Measurements from ENCODE around the gene IGSF21. TPM values are rescaled to one million over a fixed set of nuclear protein-coding genes. Genes with fewer than 3 reads are reported as not detected.
A peak's percentile ranks its signal among the peaks of the same experiment; 100 is the strongest.

IGSF21 gene
- total and polyA plus RNA-seq, 11 donors, result 0.54 to 2.2 (median 0.94) TPM; not detected in 1

DNA sequence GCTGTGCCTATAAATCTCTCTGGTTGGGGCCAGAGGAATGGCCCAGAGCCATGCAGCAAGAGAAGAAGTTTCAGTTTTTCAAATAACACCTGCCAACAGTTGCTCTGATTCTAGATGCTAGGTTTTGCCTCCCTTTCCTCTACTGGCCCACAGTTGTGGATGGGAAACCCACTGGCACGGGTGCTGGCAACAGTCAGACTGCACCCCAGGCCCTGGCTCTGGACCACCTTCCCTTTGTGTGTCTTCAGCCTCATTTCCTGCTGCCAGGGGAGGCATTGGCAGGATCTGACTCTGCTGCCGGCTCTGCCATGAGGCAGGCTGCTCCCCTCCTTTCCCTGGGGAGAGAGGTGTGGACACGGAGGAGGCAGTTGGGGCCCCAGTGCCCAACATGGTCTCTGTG is 142.0 kb downstream of the IGSF21 start:
- 42 to 56% (median 49%) methylated on average over 3 of the region's 3 CpGs for WGBS, 4 donors
- intact Hi-C loops (cut with DNase I), result no loop called here
- ATAC-seq (no peak), DNase-seq (no peak)
- peaks cover 0 to 14% (median 10%) of the 10 kb centered on the region in 12 donors for H3K9me3 ChIP-seq
- no peak overlapping the region for H3K27ac ChIP-seq
- no peaks in the 10 kb centered on the region for H3K4me1 ChIP-seq
- no peak overlapping the region for H3K4me3 ChIP-seq
- H3K36me3 ChIP-seq, result no peaks in the 10 kb centered on the region
- TF ChIP-seq CTCF (IDR thresholded peaks at IDR 0.05) (no peak), POLR2A (IDR thresholded peaks at IDR 0.05) (no peak)
- H3K27me3 ChIP-seq, result peaks cover 0 to 13% (median 4%) of the 10 kb centered on the region in 9 donors

GRCh38 chr1:18253093-18253492 is 145.5 kb downstream of the IGSF21 start:
- TF ChIP-seq CTCF (IDR thresholded peaks at IDR 0.05), result no peak
- no peak for TF ChIP-seq POLR2A (IDR thresholded peaks at IDR 0.05)
- H3K36me3 ChIP-seq, result no peaks in the 10 kb centered on the region
- peaks cover 0 to 14% (median 10%) of the 10 kb centered on the region in 12 donors for H3K9me3 ChIP-seq
- no peak for ATAC-seq
- intact Hi-C loops (cut with DNase I), result no loop called here
- H3K4me3 ChIP-seq, result no peak overlapping the region
- H3K4me1 ChIP-seq, result no peaks in the 10 kb centered on the region
- WGBS, 4 donors, result 58 to 64% (median 62%) methylated on average over 4 of the region's 4 CpGs
- H3K27ac ChIP-seq, result no peak overlapping the region
- peaks cover 0 to 8% (median 0%) of the 10 kb centered on the region in 9 donors for H3K27me3 ChIP-seq
- no peak for DNase-seq

- Histone ChIP-seq H3K4me3 (no peak overlapping the region), H3K36me3 (no peaks in the 10 kb centered on the region), H3K4me1 (no peaks in the 10 kb centered on the region), H3K27me3 (peaks cover 0 to 18% (median 3%) of the 10 kb centered on the region in 9 donors), H3K27ac (no peak overlapping the region), H3K9me3 (peaks cover 0 to 4% (median 1%) of the 10 kb centered on the region in 12 donors)
- DNase-seq (peak in 3 of 5 donors; percentile 38 to 62 (median 41)), ATAC-seq (peak in 3 of 4 donors; percentile 59 to 67 (median 61))
- no peak for TF ChIP-seq POLR2A (IDR thresholded peaks at IDR 0.05)
- TF ChIP-seq CTCF (IDR thresholded peaks at IDR 0.05), result no peak
- 34 to 38% (median 35%) methylated on average over 18 of the region's 18 CpGs for WGBS, 4 donors
- intact Hi-C loops (cut with DNase I), result no loop called here
These were observed 149.0 kb downstream of the IGSF21 start for GRCh38 chr1:18256282-18257235.

DNA sequence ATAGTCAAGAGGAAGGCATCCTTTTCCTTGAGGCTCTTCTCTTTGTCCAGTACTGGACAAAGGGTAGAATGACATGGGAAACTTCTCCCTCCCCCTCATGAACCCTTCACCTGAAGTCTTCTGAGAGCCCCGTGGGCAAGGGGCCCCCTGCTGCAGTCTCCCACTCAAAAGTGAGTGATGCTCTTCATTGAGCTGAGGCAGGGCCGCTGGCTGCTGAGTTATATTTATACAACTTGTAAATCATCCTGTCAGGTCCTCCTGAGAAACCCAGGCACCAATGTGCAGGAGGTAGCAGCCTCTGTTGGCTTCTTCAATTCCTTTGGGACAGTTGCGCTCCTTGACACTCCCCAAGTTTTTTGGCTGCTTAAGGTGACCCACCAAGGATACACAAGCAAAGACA is 150.2 kb downstream of the IGSF21 start:
- intact Hi-C loops (cut with DNase I), result no loop called here
- no peaks in the 10 kb centered on the region for H3K9me3 ChIP-seq
- no peak for ATAC-seq
- no peak overlapping the region for H3K4me3 ChIP-seq
- H3K27me3 ChIP-seq, result peaks cover 0 to 29% (median 3%) of the 10 kb centered on the region in 9 donors
- H3K27ac ChIP-seq, result no peak overlapping the region
- no peaks in the 10 kb centered on the region for H3K36me3 ChIP-seq
- DNase-seq, result no peak
- no peaks in the 10 kb centered on the region for H3K4me1 ChIP-seq
- TF ChIP-seq CTCF (IDR thresholded peaks at IDR 0.05) (no peak), POLR2A (IDR thresholded peaks at IDR 0.05) (no peak)
- WGBS, 4 donors, result 54 to 61% (median 58%) methylated on average over 3 of the region's 3 CpGs
